ENCODE results near the gene ANKRD49. TPM values are rescaled to one million over a fixed set of nuclear protein-coding genes. Genes with fewer than 3 reads are reported as not detected.

Gene ANKRD49
- total RNA-seq, 1 donor, result 13.0 TPM

GRCh38 chr11:94524341-94524740 is 30.6 kb downstream of the ANKRD49 start:
- TF ChIP-seq CTCF (IDR thresholded peaks at IDR 0.05; ENCODE audit: extremely low read depth, low read depth, low read length), result no peak
- Histone ChIP-seq H2AFZ (ENCODE audit: low read length) (no peak overlapping the region), H3K27ac (ENCODE audit: low read depth, low read length) (no peak overlapping the region), H3K4me2 (ENCODE audit: insufficient read depth, low read length) (no peak overlapping the region), H3K4me1 (ENCODE audit: insufficient read depth, low read length) (peaks cover 12% of the 10 kb centered on the region), H3K79me2 (ENCODE audit: insufficient read depth, low read length) (no peaks in the 10 kb centered on the region), H3K36me3 (ENCODE audit: insufficient read depth, low read length) (no peaks in the 10 kb centered on the region), H3K9me3 (ENCODE audit: low read depth, low read length) (no peaks in the 10 kb centered on the region), H3K27me3 (ENCODE audit: insufficient read depth, low read length) (no peaks in the 10 kb centered on the region), H3K4me3 (ENCODE audit: insufficient read depth, low read length) (no peak overlapping the region), H4K20me1 (ENCODE audit: insufficient read depth, low read length) (no peaks in the 10 kb centered on the region)
- no peak for DNase-seq (ENCODE audit: insufficient read length, low spot score, missing footprints)

DNA sequence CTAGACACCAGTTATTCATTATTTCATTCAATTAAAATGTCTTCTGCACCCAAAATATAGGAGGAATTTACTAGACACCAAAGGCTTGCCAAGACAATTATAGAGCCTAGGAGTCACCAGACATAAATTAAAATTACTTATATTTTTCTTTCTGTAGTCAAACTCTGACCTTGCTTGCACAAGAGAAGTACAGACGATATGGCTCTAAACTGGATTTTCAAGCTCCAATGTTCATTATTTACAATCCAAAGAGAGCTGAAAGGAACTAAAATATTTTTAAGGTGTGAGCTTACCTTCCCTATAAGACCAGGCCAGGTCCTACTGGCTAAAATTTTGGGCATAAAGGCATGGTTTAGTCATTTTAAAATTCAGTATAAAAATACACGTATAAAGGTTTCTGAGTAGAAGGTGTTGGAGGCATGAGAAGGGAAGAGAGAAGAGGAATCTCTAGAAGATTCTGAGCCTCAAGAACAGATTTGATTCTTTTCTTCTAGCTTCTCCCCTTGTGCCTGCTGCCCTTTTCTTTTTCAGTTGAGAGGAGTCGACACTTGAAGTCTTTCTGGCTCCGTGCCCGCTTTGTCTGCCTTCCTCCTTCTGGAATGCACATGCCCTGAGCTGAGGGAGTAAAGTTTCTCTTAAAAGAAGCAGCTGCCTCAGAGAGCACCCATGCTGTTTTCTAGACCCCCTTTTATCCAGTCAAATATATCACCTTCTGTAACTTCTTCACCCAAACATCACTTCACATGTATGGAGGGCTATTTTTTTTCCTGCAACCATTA is 32.0 kb downstream of the ANKRD49 start:
- H3K36me3 ChIP-seq (ENCODE audit: insufficient read depth, low read length), result no peaks in the 10 kb centered on the region
- H2AFZ ChIP-seq (ENCODE audit: low read length), result peak overlapping the region; percentile 20
- H3K4me2 ChIP-seq (ENCODE audit: insufficient read depth, low read length), result peak overlapping the region; percentile 12
- H3K27ac ChIP-seq (ENCODE audit: low read depth, low read length), result no peak overlapping the region
- DNase-seq (ENCODE audit: insufficient read length, low spot score, missing footprints), result no peak
- no peaks in the 10 kb centered on the region for H3K9me3 ChIP-seq (ENCODE audit: low read depth, low read length)
- peaks cover 12% of the 10 kb centered on the region for H3K4me1 ChIP-seq (ENCODE audit: insufficient read depth, low read length)
- H3K27me3 ChIP-seq (ENCODE audit: insufficient read depth, low read length), result no peaks in the 10 kb centered on the region
- no peaks in the 10 kb centered on the region for H4K20me1 ChIP-seq (ENCODE audit: insufficient read depth, low read length)
- no peak for TF ChIP-seq CTCF (IDR thresholded peaks at IDR 0.05; ENCODE audit: extremely low read depth, low read depth, low read length)
- H3K79me2 ChIP-seq (ENCODE audit: insufficient read depth, low read length), result no peaks in the 10 kb centered on the region
- H3K4me3 ChIP-seq (ENCODE audit: insufficient read depth, low read length), result no peak overlapping the region

- no peaks in the 10 kb centered on the region for H3K79me2 ChIP-seq (ENCODE audit: insufficient read depth, low read length)
- peak overlapping the region; percentile 12 for H3K4me2 ChIP-seq (ENCODE audit: insufficient read depth, low read length)
- H3K27me3 ChIP-seq (ENCODE audit: insufficient read depth, low read length), result no peaks in the 10 kb centered on the region
- no peak for TF ChIP-seq CTCF (IDR thresholded peaks at IDR 0.05; ENCODE audit: extremely low read depth, low read depth, low read length)
- H3K9me3 ChIP-seq (ENCODE audit: low read depth, low read length), result no peaks in the 10 kb centered on the region
- no peak overlapping the region for H3K4me3 ChIP-seq (ENCODE audit: insufficient read depth, low read length)
- DNase-seq (ENCODE audit: insufficient read length, low spot score, missing footprints), result no peak
- no peaks in the 10 kb centered on the region for H3K36me3 ChIP-seq (ENCODE audit: insufficient read depth, low read length)
- H3K4me1 ChIP-seq (ENCODE audit: insufficient read depth, low read length), result peaks cover 12% of the 10 kb centered on the region
- no peaks in the 10 kb centered on the region for H4K20me1 ChIP-seq (ENCODE audit: insufficient read depth, low read length)
- H3K27ac ChIP-seq (ENCODE audit: low read depth, low read length), result no peak overlapping the region
- H2AFZ ChIP-seq (ENCODE audit: low read length), result no peak overlapping the region
These were observed 33.1 kb downstream of the ANKRD49 start for GRCh38 chr11:94526645-94527438.

GRCh38 chr11:94528551-94528950 is 34.8 kb downstream of the ANKRD49 start:
- Histone ChIP-seq H4K20me1 (ENCODE audit: insufficient read depth, low read length) (no peaks in the 10 kb centered on the region), H3K79me2 (ENCODE audit: insufficient read depth, low read length) (no peaks in the 10 kb centered on the region), H3K4me1 (ENCODE audit: insufficient read depth, low read length) (peaks cover 12% of the 10 kb centered on the region), H3K36me3 (ENCODE audit: insufficient read depth, low read length) (no peaks in the 10 kb centered on the region), H3K27ac (ENCODE audit: low read depth, low read length) (no peak overlapping the region), H2AFZ (ENCODE audit: low read length) (no peak overlapping the region), H3K9me3 (ENCODE audit: low read depth, low read length) (no peaks in the 10 kb centered on the region), H3K27me3 (ENCODE audit: insufficient read depth, low read length) (no peaks in the 10 kb centered on the region), H3K4me3 (ENCODE audit: insufficient read depth, low read length) (no peak overlapping the region), H3K4me2 (ENCODE audit: insufficient read depth, low read length) (no peak overlapping the region)
- no peak for DNase-seq (ENCODE audit: insufficient read length, low spot score, missing footprints)
- TF ChIP-seq CTCF (IDR thresholded peaks at IDR 0.05; ENCODE audit: extremely low read depth, low read depth, low read length), result no peak
